CD4-positive, alpha-beta T cell treated with Interleukin-17A for 4 hours (primary cell): ENCODE measurements around the gene AAGAB.
A peak's percentile ranks its signal among the peaks of the same experiment; 100 is the strongest.
"Not testable (repeated sequence)": the region's sequence is repeated elsewhere in the genome, so short reads cannot be mapped to it uniquely, and the experiment has no call there.

Source experiments
- DNase-seq: peaks from one replicate; pipeline ENCODE4 v3.0.0-alpha.2; 2020; ENCODE audit warnings: mixed read lengths

Gene AAGAB

DNA sequence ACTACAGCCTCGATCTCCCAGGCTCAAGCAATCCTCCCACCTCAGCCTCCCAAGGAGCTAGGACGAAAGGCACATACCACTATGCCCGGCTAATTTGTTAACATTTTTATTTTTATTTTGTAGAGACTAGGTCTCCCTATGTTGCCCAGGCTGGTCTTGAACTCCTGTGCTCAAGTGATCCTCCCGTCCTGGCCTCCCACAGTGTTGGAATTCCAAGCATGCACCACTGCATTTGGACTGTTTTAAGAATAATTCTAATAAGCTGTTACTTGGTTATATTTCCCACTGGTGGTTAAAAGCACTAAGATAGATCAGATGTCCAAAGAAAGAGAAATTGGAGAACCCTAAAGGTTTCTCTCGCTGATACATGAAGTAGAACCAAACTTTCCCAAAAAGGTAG lies 3.1 kb downstream of the AAGAB start:
- DNase-seq = no peak

DNA sequence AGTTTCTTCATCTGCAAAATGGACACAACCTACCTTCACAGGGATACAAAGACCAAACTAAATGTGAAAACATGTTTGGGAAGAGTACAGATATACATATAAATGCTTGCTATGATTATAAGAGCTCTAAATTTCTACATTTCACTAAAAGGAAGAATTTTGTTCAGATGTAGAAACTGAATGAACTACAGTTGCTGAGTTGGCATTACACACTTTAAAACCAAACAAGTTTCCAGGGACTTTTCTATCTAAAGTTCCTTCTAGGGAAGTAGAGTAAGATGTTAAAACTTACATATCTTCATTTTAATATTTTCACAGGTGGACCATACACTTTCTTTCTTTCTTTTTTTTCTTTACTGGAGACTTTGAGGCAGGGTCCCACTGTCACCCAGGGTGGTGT lies 4.6 kb downstream of the AAGAB start:
- DNase-seq = no peak

DNA sequence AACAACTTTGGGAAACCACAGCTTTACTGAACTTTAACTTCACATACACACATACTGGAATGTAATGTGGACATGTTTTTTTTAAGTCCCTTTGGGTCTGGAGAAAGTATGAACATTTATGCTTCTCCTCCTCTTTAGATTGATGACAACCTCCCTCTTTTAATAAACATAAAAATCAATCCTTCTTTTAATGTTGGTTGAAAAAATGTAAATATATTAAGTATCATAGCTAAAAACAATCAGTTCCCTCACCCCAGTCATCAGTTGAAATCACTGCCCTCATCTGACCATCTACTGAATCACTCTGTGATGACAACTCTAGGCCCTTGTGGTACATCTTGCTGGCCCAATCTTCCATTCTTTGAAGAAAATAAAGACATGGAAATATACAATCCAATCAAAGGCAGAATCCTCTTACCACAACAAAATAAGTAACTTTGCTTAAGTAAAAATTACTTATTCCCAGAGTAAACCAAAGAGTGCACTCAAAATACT lies 6.4 kb downstream of the AAGAB start:
- no peak for DNase-seq

DNA sequence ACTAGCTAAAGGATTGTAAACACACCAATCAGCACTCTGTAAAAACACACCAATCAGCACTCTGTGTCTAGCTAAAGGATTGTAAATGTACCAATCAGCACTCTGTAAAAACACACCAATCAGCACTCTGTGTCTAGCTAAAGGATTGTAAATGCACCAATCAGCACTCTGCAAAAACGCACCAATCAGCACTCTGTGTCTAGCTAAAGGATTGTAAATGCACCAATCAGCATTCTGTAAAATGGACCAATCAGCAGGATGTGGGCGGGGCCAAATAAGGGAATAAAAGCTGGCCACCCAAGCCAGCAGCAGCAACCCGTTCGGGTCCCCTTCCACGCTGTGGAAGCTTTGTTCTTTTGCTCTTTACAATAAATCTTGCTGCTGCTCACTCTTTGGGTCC lies 7.9 kb downstream of the AAGAB start:
- not testable (repeated sequence) for DNase-seq

DNA sequence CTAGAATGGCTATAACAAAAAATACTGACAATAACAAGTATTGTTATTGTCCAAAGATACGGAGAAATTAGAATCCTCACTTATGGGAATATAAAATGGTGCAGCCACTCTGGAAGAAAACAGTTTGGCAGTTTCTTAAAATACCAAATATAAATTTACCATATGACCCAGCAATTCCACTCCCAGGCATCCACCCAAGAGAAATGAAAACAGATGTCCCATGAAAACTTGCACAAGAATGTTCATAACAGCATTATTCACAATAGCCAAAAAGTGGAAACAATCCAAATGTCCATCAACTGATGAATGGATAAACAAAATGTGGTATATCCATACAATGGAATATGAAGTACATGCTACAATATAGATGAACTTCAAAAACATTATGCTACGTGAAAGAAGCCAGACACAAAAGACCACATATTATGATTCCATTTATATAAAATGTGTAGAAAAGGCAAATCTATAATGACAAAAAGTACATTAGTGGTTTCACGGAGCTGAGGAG lies 9.4 kb downstream of the AAGAB start:
- DNase-seq = no peak

DNA sequence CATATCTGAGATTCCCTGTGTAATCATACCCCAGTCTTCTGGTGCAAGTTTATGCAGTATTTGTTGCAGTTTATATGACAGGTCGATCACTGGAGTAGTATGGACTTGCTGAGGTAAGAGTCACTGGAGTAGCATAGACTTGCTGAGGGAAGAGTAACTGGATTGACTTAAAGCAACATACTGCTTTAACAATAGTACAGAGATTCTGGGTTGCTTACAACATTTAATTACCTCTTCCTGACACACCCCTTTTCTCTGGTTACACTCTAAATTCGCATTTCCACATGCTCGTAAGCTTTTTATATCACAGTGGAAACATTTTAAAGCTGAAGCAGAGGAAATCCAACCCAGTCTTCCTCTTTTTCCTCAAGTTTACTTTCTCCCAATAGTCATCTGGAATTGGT lies 11.8 kb downstream of the AAGAB start:
- DNase-seq = no peak

DNA sequence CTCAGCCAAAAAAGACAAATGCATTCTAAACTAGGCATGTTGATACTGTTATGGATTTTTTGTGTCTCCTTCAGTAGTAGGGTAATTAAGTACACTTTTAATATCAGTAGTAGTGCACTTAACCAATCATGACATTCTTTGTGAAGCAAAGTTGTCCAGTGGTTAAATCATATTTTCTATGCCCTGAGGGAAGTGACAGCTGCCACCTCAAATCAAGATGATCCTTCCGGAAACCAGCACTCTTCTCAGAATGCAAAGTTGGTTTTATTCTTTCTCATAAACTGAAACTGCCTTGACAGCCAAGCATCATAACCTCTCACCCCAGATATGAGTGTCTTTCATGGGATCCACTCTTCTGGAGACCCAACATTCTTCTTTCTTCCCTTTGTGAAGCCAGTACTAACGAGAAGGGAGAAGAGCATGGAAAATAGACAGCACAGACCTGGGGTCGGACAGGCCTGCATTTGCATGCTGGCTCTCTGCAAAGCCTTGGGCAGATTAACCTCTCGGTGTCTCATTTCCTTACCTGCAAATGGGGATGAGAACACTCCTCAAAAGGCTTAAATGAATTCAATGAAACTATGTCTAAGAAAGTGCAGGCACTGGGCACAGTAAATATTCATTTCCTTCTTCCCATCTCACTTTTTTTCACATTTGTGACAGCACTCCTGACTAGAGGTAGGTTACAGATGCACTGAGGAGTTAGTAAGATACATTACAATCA lies 13.2 kb downstream of the AAGAB start:
- DNase-seq = no peak

DNA sequence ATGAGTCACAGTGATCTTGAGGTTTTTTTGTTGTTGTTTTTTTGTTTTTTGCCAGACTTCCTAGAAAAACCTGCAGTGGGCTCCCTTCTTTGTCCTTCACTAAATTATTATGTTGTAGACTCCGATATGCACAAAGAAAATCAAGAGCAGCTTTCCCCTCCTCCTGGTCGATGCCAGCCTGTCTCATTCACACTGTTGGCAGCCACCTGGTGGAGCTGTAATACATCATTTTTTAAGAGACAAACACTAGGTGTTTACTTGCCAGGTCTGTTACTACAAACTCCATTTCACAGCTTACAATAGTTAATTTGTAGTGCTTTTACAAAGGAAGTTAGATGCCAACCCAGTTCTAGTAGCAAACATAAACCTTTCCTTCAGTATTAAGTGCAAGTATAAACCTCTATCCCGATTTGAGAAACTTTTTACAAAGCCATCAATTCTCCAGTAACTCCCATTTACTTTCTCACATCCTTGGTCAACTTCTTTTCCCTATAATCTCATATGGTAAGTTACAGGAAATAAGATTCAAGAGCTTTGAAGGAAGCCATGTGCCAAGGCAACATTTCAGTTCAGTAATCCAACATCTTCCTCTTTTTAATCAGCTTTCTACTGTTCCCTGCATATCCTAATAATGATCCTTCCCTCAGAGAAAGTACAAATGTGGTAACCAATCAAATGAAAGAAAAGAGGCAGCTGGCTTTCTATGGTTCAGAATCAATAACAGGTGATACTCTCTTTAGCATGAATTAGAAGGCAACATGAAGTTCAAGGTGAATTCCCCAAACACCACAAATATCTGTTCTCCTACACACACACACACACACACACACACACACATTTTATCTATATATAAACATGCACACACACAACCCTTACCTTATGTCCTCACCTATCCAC lies 14.0 kb downstream of the AAGAB start:
- peak; percentile 50 for DNase-seq

DNA sequence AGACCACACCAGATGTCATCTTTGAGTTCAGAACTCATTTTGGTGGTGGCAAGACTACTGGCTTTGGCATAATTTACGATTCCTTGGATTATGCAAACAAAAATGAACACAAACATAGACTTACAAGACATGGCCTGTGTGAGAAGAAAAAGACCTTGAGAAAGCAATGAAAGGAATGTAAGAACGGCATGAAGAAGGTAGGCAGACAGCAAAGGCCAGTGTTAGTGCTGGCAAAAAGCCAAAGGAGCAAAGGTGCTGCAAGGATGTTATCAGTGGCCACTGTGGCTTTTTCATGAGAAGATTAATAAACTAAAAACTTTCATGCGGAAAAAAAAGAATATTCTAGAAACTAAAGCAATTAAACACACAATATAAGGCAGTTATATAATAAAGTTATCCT lies 21.9 kb downstream of the AAGAB start:
- DNase-seq = no peak

DNA sequence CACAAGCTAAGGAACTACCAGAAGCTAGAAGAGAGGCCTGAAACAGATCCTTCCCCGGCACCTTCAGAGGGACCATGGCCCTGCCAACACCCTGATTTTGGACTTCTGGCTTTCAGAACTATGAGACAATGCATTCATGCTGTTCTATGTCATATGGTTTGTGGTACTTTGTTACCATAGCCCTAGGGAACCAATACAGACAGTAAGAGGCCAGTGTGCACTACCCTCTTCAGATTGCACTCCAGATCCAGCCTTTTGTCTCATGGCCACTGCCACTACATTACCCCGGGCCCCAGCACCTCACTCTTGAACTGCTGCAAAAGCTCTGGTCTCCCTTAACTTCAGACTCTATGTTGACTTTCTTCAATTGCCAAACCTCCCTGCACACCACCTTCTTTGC lies 24.0 kb downstream of the AAGAB start:
- DNase-seq = no peak

DNA sequence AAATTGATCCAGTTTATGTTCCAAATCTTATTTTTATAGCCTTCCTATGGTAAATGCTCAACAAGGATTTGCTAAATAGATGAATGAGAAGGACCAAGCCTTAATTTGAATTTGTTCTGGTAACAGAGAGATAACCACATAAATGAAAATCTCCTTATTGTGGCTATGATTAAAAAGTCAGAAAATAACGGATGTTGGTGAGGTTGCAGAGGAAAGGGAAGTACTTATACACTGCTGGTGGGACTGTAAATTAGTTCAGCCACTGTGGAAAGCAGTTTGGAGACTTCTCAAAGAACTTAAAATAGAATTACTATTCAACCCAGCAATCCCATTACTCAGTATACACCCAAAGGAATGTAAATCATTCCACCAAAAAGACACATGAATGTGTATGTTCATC lies 26.2 kb downstream of the AAGAB start:
- no peak for DNase-seq

DNA sequence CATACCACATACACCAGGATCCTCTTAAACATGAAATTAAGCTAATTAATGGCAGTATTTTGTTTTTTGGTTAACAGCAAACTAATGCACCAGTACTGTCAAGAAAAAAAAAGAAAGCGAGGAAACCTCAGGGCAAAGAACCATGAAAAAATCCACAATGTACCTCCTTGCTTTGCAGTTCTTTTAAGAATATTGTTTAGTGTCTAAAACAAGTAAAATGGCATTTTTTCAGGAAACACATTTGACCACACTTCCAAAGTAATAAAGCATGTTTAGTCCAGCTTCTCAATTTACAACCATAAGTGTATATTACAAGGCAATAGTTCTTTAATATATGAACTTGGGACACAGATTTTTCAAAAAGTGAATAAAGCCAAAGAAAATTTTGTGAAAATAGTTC lies 26.6 kb downstream of the AAGAB start:
- DNase-seq = no peak

DNA sequence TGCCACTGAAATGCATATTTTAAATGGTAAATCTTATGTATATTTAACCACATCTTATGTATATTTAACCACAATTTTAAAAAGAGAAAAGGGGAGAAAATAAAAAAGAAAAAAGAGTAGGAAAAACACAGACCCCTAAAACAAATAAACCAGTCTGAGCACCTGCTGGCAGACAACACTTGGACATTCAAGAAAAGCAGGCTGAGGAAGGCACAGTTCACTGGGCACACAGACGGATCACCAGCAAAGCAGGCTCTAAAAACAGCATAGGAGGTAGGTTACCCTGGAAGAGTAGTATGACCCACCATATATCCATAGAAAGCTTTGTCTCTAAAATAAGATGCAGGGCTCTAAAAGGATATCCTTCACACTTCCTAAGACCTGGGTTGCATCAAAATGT lies 27.0 kb downstream of the AAGAB start:
- DNase-seq = no peak

DNA sequence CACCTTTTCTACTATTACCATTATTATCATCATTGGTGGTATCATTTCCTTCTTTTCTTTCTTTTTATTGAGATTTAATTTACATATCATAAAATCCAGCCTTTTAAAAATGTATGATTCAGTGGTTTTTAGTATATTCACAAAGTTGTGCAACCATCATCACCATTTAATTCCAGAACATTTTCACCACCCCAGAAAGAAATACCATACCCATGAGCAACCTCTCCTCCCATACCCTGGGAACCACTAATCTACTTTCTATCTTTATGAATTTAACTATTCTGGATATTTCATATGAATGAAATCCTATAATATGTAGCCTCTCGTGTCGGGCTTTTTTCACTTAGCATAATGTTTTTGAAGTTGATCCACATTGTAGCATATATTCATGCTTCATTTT lies 29.1 kb downstream of the AAGAB start:
- DNase-seq = no peak

DNA sequence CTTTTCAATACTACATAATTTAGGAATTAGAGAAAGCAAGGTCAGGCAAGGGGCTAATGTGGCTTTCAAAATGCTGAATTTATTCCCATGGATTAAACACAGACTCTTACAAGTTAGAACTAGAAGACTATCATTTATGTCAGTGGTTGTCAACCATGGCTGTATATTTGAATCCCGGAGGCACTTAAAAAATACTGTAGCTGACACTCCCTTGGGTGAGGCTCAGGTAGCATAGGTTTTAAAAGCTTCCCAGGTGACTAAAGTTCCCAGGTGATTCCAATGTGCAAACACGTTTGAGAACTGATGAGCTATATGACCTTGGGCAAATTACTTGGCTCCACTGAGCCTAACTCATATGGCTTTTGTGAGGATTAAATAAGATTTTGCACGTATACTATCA lies 29.6 kb downstream of the AAGAB start:
- no peak for DNase-seq

DNA sequence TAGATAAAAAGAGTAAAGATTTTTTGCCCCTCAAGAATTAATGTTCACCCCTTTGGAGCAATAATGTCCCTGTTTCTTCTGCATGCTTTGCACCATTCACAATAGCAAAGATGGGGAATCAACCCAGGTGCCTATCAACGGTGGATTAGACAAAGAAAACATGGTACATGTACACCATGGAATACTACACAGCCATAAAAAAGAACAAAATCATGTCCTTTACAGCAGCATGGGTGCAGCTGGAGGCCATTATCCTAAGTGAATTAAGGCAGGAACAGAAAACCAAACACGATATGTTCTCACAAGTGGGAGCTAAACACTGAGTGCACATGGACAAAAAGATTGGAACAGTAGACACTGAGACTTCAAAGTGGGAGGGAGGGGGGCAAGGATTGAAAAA lies 35.2 kb downstream of the AAGAB start:
- no peak for DNase-seq

DNA sequence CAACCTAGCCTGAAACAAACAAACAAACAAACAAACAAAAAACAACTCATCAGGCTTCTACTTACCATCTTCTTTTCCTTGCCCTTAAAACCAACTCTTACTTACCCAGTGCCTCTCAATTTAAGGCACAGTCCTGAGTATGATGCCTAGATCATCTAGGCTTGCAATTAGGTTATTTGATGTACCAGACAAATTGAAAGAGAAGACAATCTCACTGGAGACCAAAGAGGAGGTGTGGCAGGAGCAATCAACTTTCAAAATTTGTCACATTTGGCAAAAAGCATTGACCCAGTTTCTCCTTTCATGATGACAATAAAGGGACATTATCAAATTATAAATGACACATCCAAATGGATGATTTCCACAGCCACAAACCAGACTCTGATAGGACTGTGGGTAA lies 36.0 kb downstream of the AAGAB start:
- no peak for DNase-seq

DNA sequence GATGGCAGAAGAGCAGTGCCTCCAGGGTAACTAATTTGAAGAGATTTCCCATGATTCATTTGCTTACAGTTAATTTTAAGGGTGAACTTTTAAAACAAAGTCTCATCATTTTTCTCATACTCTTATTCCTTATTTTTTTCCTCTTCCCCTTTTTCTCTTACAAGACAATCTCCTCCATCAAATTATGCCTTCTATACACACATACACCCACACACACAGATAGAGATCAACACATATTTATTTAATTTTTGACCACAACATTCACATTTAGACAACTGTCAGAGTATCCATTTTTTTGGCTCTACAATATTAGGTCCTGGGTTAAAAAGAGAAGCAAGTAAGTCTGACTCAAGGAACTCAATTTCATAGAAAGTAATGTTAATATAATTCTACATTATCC lies 37.6 kb downstream of the AAGAB start:
- DNase-seq = no peak

DNA sequence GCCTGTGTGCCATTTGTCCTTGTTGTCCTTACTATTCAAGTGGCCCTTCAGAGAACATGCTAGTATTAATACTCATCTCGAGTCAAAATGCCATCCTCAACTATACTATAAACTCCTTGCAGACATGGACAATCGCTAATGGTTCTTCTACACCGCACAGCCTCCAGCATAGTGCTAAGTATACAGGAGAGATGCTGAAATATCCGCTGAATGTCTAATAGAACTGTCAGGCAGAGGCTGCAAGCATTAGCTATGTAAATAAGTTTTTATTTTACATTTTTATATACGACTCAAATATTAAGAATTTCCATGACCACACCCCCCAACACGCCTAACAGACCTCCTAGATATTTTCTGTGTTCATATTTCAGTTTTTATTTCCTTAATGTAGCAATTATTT lies 39.4 kb downstream of the AAGAB start:
- DNase-seq = no peak

DNA sequence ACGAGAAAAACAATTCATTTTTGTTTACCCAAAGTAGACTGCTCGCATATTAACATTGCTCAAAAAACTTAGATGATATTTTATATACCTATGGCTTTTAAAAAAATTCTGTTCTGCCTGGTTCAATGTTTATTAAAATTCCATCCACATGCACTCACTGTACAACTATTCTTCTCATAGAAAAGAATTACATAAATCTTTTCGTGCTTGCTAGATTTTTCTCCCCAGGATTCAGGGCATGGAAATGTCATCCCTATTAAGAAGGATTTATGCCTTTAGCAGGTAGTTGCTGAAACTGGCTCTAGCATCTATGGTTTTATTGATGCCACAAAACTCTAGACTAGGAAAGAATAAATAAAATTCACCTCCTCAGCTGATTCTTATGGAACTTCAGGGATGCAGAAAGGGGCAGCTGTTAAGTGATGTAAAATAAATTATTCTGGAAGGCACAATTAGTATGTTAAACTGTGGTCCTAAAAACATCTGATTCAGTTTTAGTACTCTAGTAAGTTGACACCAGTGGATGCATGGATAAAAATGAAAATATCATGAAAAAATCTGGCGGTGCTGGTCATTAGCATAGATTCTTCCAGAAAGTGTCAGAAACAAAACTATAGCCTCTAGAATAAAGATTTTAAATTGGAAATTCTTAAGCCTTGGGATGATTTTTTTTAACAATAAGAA lies 41.6 kb downstream of the AAGAB start:
- DNase-seq = no peak

DNA sequence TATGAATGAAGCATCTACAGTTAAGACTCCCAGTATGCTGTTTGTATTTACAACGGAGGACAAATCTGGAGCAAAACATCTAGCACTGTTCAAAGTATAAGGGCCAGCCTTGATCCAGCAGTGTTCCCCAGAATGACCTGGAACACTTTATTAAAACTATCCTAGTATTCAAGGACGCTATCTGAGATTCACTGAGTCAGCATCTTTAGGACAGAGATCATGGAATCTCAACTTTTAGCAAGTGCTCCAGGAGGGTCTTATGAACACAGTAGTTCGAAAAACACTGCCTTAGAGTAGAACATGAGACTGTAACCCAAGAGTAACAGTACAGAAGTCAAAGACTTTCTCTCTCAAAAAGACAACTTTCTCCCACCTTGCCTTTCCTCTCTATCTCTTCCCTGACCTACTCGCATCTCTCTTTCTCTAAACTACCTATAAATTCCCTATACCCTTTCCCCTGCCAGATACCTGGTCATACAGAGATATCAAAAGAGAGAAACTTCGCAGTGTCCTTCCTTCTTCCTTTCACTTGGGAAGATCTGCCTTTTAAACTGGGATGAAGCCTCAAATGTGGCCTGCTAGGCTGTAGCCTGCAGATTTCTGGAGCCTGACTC lies 43.8 kb downstream of the AAGAB start:
- DNase-seq = no peak

DNA sequence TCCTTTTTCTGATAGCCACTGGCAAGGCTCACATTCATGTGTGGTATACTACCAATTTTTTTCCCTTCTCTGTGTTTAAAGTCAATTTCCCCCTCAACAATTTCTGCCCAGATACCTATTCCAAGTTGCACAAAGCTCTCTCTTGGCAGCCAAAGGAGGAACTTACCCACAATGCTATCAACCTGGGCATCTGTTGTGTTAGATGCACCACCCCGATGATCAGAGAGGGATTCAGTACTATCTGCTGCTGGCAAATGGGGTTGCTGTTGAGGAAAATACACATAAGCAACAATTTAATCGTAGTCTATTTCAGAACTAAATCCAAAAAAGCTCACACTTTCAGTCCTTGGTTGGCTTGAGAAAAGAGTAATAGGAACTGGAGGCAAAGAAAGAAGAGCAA lies 46.1 kb downstream of the AAGAB start:
- no peak for DNase-seq
